Loucy (cell line): ENCODE measurements around the gene DPP8.

Source experiments
- CTCF ChIP-seq: fragments of 200-600 bp; sonication (generic); conservative IDR thresholded peaks from 2 replicates; pipeline ENCODE4 v1.5.1; 2014; ENCODE audit warnings: mild to moderate bottlenecking, antibody characterized with exemption, low read length
- EZH2phosphoT487 ChIP-seq: fragments of 200-600 bp; IDR thresholded peaks from 2 replicates; pipeline ENCODE4 v1.6.1; 2018; ENCODE audit warnings: antibody characterized with exemption, mild to moderate bottlenecking, moderate library complexity, borderline replicate concordance

- TF ChIP-seq CTCF (no peak), EZH2phosphoT487 (no peak)
Measured at GRCh38 chr15:65421360-65422215, 95.9 kb downstream of the DPP8 start.
